ENCODE results near the gene PFN1.
"Not testable (repeated sequence)": the region's sequence is repeated elsewhere in the genome, so short reads cannot be mapped to it uniquely, and the experiment has no call there.

The PFN1 gene

GRCh38 chr17:4920351-4921048 is 27.8 kb downstream of the PFN1 start:
- peak; percentile 77 for DNase-seq

GRCh38 chr17:4919511-4920047 is 28.8 kb downstream of the PFN1 start:
- DNase-seq: peak; percentile 63

GRCh38 chr17:4914551-4914950 is 33.8 kb downstream of the PFN1 start:
- not testable (repeated sequence) for DNase-seq

GRCh38 chr17:4913994-4914393 is 34.3 kb downstream of the PFN1 start:
- no peak for DNase-seq

GRCh38 chr17:4908711-4909496 is 39.4 kb downstream of the PFN1 start:
- DNase-seq: peak; percentile 100

- DNase-seq: peak; percentile 96
Measured at GRCh38 chr17:4908301-4908700, 40.0 kb downstream of the PFN1 start.

- DNase-seq: not testable (repeated sequence)
Measured at GRCh38 chr17:4906642-4907041, 41.7 kb downstream of the PFN1 start.

- peak; percentile 95 for DNase-seq
Measured at GRCh38 chr17:4903051-4903818, 45.1 kb downstream of the PFN1 start, which contains the start of gene CHRNE. Gene CHRNE (minus strand): TSS chr17:4903098. CDS start chr17:4903063, 35 bp downstream.

- DNase-seq: no peak
Measured at GRCh38 chr17:4902540-4902939, 45.8 kb downstream of the PFN1 start.

GRCh38 chr17:4901648-4902344 is 46.5 kb downstream of the PFN1 start:
- DNase-seq: no peak

- no peak for DNase-seq
Measured at GRCh38 chr17:4901108-4901647, 47.2 kb downstream of the PFN1 start.

GRCh38 chr17:4900231-4901107 is 47.9 kb downstream of the PFN1 start:
- DNase-seq: peak; percentile 84

- peak; percentile 88 for DNase-seq
Measured at GRCh38 chr17:4899341-4900230, 48.7 kb downstream of the PFN1 start, which contains the start of gene C17orf107. Gene C17orf107 (plus strand): TSS chr17:4899536. CDS start chr17:4899763, 227 bp downstream.

GRCh38 chr17:4898927-4899326 is 49.4 kb downstream of the PFN1 start:
- no peak for DNase-seq

GRCh38 chr17:4898351-4898750 is 50.0 kb downstream of the PFN1 start:
- DNase-seq: no peak

GRCh38 chr17:4897785-4898184 is 50.5 kb downstream of the PFN1 start:
- no peak for DNase-seq

GRCh38 chr17:4897198-4897687 is 51.1 kb downstream of the PFN1 start:
- DNase-seq: no peak

GRCh38 chr17:4896332-4897197 is 51.8 kb downstream of the PFN1 start:
- DNase-seq: no peak

All from islet precursor cell (in vitro differentiated cells).